HepG2 (cell line): ENCODE results near the gene ATP2B2.

Source experiments
- ATF1 ChIP-seq: IDR thresholded peaks from 2 replicates; pipeline ENCODE4 v1.6.1; 2016; ENCODE audit warnings: mild to moderate bottlenecking, control low read depth
- CBX1 ChIP-seq: IDR thresholded peaks from one replicate; pipeline ENCODE4 v1.6.1; 2016; ENCODE audit warnings: antibody characterized with exemption, low read depth
- EZH2 ChIP-seq: conservative IDR thresholded peaks from 2 replicates; pipeline ENCODE4 v1.6.1; 2012; ENCODE audit warnings: mild to moderate bottlenecking, low read depth, low read length, moderate library complexity
- FOXJ3 ChIP-seq: sonication (generic); formaldehyde crosslinking; IDR thresholded peaks from 2 replicates; pipeline ENCODE4 v1.4.0; 2020; ENCODE audit warnings: missing genetic modification reagents, mild to moderate bottlenecking, borderline replicate concordance
- GATAD1 ChIP-seq: IDR thresholded peaks from 2 replicates; pipeline ENCODE4 v1.6.1; 2016; ENCODE audit warnings: missing genetic modification reagents, missing compliant biosample characterization
- NR2C2 ChIP-seq: sonication (generic); formaldehyde crosslinking; IDR thresholded peaks from 2 replicates; pipeline ENCODE4 v1.4.0; 2020; ENCODE audit warnings: missing genetic modification reagents, mild to moderate bottlenecking, moderate library complexity, borderline replicate concordance
- POLR2A ChIP-seq, 2 experiments: IDR thresholded peaks; 2 replicates each; pipeline ENCODE4 v1.6.1; 2011; ENCODE audit warnings: low read depth in 2 of 2, low read length in 2 of 2, mild to moderate bottlenecking in 1 of 2, moderate library complexity in 1 of 2; ENCODE audit not compliant: insufficient read depth in 1 of 2
- RBM39 ChIP-seq: fragments of 200-400 bp; formaldehyde crosslinking; IDR thresholded peaks from one replicate; pipeline ENCODE4 v1.6.1; 2018; ENCODE audit warnings: antibody characterized with exemption, mild to moderate bottlenecking, low read depth, low read length; ENCODE audit not compliant: poor library complexity, severe bottlenecking
- SIN3A ChIP-seq: IDR thresholded peaks from 2 replicates; pipeline ENCODE4 v1.6.1; 2011; ENCODE audit warnings: low read depth, mild to moderate bottlenecking, control low read depth, low read length, borderline replicate concordance
- SMC3 ChIP-seq: IDR thresholded peaks from 2 replicates; pipeline ENCODE4 v1.6.1; 2011; ENCODE audit warnings: low read length, improper control_type of control experiment
- STAG1 ChIP-seq: sonication (generic); formaldehyde crosslinking; IDR thresholded peaks from 2 replicates; pipeline ENCODE4 v1.4.0; 2020; ENCODE audit warnings: missing genetic modification reagents
- SUZ12 ChIP-seq: fragments of 150-350 bp; IDR thresholded peaks from 2 replicates; pipeline ENCODE4 v1.6.1; 2014; ENCODE audit warnings: low read depth, low read length
- TF ChIP-seq, protein P1 (sequence below): sonication (generic); formaldehyde crosslinking; IDR thresholded peaks from 2 replicates; pipeline ENCODE4 v1.5.0; 2020; ENCODE audit warnings: mild to moderate bottlenecking, missing genetic modification reagents, moderate library complexity
- TF ChIP-seq, protein P2 (sequence below): sonication (generic); formaldehyde crosslinking; IDR thresholded peaks from 2 replicates; pipeline ENCODE4 v1.8.0; 2022; ENCODE audit warnings: missing genetic modification reagents, mild to moderate bottlenecking, moderate library complexity, borderline replicate concordance

DNA sequence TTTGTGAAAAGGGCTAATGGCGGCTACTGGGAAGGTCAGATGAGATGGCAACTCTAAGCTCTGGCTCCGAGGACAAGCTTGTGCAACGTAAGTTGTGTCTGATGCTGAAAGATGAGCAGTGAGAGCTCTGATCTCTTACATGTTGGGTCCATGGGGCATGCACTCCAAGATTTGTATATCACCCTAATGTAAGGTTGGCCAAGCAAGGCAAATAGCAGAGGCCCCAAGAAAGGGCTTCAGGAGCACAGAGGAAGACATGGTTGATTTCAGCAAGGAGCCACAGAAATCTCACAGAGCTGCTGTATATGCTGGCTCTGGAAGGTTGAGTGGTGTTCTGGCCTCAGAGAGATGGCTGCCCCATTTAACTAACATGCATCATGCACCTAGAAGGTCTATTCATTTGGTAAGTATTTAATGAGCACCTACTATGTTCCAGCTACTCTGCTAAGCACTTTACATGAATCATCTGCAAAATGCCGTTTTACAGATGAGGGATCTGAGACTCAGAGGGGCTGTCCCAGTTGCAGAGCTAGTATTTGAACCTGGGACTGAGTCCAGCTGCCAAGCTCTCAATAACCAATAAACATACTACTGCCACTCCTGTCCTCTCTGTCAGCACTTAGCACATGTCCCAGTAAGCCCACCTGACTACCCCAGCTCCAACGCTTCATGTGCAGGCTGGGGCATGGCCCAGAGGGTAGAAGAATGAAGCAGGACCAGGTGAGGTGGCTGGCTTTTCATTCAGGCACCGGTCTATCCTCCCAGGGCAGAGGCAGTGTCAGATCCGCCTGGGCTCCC is 27.8 kb upstream of the ATP2B2 start:
- TF ChIP-seq, protein P1, sequence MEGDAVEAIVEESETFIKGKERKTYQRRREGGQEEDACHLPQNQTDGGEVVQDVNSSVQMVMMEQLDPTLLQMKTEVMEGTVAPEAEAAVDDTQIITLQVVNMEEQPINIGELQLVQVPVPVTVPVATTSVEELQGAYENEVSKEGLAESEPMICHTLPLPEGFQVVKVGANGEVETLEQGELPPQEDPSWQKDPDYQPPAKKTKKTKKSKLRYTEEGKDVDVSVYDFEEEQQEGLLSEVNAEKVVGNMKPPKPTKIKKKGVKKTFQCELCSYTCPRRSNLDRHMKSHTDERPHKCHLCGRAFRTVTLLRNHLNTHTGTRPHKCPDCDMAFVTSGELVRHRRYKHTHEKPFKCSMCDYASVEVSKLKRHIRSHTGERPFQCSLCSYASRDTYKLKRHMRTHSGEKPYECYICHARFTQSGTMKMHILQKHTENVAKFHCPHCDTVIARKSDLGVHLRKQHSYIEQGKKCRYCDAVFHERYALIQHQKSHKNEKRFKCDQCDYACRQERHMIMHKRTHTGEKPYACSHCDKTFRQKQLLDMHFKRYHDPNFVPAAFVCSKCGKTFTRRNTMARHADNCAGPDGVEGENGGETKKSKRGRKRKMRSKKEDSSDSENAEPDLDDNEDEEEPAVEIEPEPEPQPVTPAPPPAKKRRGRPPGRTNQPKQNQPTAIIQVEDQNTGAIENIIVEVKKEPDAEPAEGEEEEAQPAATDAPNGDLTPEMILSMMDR (CRISPR knock-in tag): no peak
- TF ChIP-seq POLR2A (IDR thresholded peaks at IDR 0.05; ENCODE audit: insufficient read depth in 1 of 2, low read depth in 2 of 2, low read length in 2 of 2) (no peak), CBX1 (no peak), SIN3A (no peak), SMC3 (no peak), SUZ12 (no peak), EZH2 (no peak), ATF1 (CRISPR knock-in tag) (no peak), FOXJ3 (CRISPR knock-in tag) (no peak), STAG1 (CRISPR knock-in tag) (no peak), RBM39 (no peak), GATAD1 (CRISPR knock-in tag) (no peak), NR2C2 (CRISPR knock-in tag) (no peak)
- TF ChIP-seq, protein P2, sequence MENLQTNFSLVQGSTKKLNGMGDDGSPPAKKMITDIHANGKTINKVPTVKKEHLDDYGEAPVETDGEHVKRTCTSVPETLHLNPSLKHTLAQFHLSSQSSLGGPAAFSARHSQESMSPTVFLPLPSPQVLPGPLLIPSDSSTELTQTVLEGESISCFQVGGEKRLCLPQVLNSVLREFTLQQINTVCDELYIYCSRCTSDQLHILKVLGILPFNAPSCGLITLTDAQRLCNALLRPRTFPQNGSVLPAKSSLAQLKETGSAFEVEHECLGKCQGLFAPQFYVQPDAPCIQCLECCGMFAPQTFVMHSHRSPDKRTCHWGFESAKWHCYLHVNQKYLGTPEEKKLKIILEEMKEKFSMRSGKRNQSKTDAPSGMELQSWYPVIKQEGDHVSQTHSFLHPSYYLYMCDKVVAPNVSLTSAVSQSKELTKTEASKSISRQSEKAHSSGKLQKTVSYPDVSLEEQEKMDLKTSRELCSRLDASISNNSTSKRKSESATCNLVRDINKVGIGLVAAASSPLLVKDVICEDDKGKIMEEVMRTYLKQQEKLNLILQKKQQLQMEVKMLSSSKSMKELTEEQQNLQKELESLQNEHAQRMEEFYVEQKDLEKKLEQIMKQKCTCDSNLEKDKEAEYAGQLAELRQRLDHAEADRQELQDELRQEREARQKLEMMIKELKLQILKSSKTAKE (CRISPR knock-in tag): no peak
